ENCODE data around the gene ADGRG1.

GRCh38 chr16:57643147-57643874 is 14.9 kb downstream of the ADGRG1 start:
- TF ChIP-seq POLR2A (IDR thresholded peaks at IDR 0.05; ENCODE audit: low read depth, low read length), result no peak
- no peak for TF ChIP-seq POLR2AphosphoS5 (IDR thresholded peaks at IDR 0.05; ENCODE audit: low read depth, low read length)

All from GM12892 (cell line).